ENCODE measurements around the gene EPHA3. TPM values are rescaled to one million over a fixed set of nuclear protein-coding genes. Genes with fewer than 3 reads are reported as not detected.

Gene EPHA3
- total RNA-seq, 1 experiment from 2014 or later = not detected

- BruUV-seq (replicated peaks) = no TSS peak
- intact Hi-C loops (cut with micrococcal nuclease) = no loop called here
- H3K27me3 Mint-ChIP-seq (ENCODE audit: insufficient read depth, unreplicated experiment) = peaks cover 41% of the 10 kb centered on the region
Measured at GRCh38 chr3:89221924-89222323, 114.5 kb downstream of the EPHA3 start.

GRCh38 chr3:89223188-89223587 is 115.8 kb downstream of the EPHA3 start:
- no peak for DNase-seq (ENCODE audit: unreplicated experiment)
- H3K4me1 Mint-ChIP-seq (ENCODE audit: insufficient read depth, unreplicated experiment) = no peaks in the 10 kb centered on the region
- H3K27me3 Mint-ChIP-seq (ENCODE audit: insufficient read depth, unreplicated experiment) = peaks cover 38% of the 10 kb centered on the region
- no TSS peak for BruUV-seq (replicated peaks)
- CTCF ChIA-PET = interaction anchor here (0.7 to 0.9 kb wide), 2 partner anchors 9 to 752 kb away, joined by 3 read pairs; no protein-coding TSS in a partner anchor
- H3K9me3 Mint-ChIP-seq (ENCODE audit: unreplicated experiment) = no peaks in the 10 kb centered on the region
- POLR2A ChIA-PET = no interaction called here
- H3K36me3 Mint-ChIP-seq (ENCODE audit: insufficient read depth, unreplicated experiment) = no peaks in the 10 kb centered on the region
- intact Hi-C loops (cut with micrococcal nuclease) = no loop called here
- no peak overlapping the region for H3K4me3 Mint-ChIP-seq (ENCODE audit: unreplicated experiment)
- no peak overlapping the region for H3K27ac Mint-ChIP-seq (ENCODE audit: low read depth, unreplicated experiment)
- no peak for TF ChIP-seq CTCF (IDR thresholded peaks at IDR 0.05; ENCODE audit: unreplicated experiment)

More at GRCh38 chr3:89221924-89222323, 114.5 kb downstream of the EPHA3 start:
- Mint-ChIP-seq H3K36me3 (ENCODE audit: insufficient read depth, unreplicated experiment) (no peaks in the 10 kb centered on the region), H3K27ac (ENCODE audit: low read depth, unreplicated experiment) (no peak overlapping the region), H3K4me1 (ENCODE audit: insufficient read depth, unreplicated experiment) (no peaks in the 10 kb centered on the region), H3K9me3 (ENCODE audit: unreplicated experiment) (no peaks in the 10 kb centered on the region), H3K4me3 (ENCODE audit: unreplicated experiment) (no peak overlapping the region)
- no peak for TF ChIP-seq CTCF (IDR thresholded peaks at IDR 0.05; ENCODE audit: unreplicated experiment)
- DNase-seq (ENCODE audit: unreplicated experiment) = no peak
- CTCF ChIA-PET = no interaction called here
- POLR2A ChIA-PET = no interaction called here

GRCh38 chr3:89227218-89227617 is 119.8 kb downstream of the EPHA3 start:
- Mint-ChIP-seq H3K9me3 (ENCODE audit: unreplicated experiment) (no peaks in the 10 kb centered on the region), H3K4me3 (ENCODE audit: unreplicated experiment) (no peak overlapping the region), H3K4me1 (ENCODE audit: insufficient read depth, unreplicated experiment) (no peaks in the 10 kb centered on the region), H3K27me3 (ENCODE audit: insufficient read depth, unreplicated experiment) (peaks cover 40% of the 10 kb centered on the region), H3K36me3 (ENCODE audit: insufficient read depth, unreplicated experiment) (no peaks in the 10 kb centered on the region), H3K27ac (ENCODE audit: low read depth, unreplicated experiment) (no peak overlapping the region)
- POLR2A ChIA-PET = interaction anchor here (0.7 kb wide), 1 partner anchor 1922 kb away, joined by 3 read pairs; no protein-coding TSS in a partner anchor
- CTCF ChIA-PET = interaction anchor here (0.6 kb wide), 1 partner anchor 57 kb away, joined by 6 read pairs; no protein-coding TSS in a partner anchor
- peak; percentile 44 for DNase-seq (ENCODE audit: unreplicated experiment)
- TF ChIP-seq CTCF (IDR thresholded peaks at IDR 0.05; ENCODE audit: unreplicated experiment) = no peak
- no TSS peak for BruUV-seq (replicated peaks)
- intact Hi-C loops (cut with micrococcal nuclease) = no loop called here

- H3K27me3 Mint-ChIP-seq (ENCODE audit: insufficient read depth, unreplicated experiment) = peaks cover 43% of the 10 kb centered on the region
- CTCF ChIA-PET = no interaction called here
- no TSS peak for BruUV-seq (replicated peaks)
- POLR2A ChIA-PET = interaction anchor here (0.7 kb wide), 1 partner anchor 1922 kb away, joined by 3 read pairs; no protein-coding TSS in a partner anchor
- DNase-seq (ENCODE audit: unreplicated experiment) = peak; percentile 2
- no peak overlapping the region for H3K27ac Mint-ChIP-seq (ENCODE audit: low read depth, unreplicated experiment)
- no peak for TF ChIP-seq CTCF (IDR thresholded peaks at IDR 0.05; ENCODE audit: unreplicated experiment)
- H3K36me3 Mint-ChIP-seq (ENCODE audit: insufficient read depth, unreplicated experiment) = no peaks in the 10 kb centered on the region
- no peak overlapping the region for H3K4me3 Mint-ChIP-seq (ENCODE audit: unreplicated experiment)
- no peaks in the 10 kb centered on the region for H3K4me1 Mint-ChIP-seq (ENCODE audit: insufficient read depth, unreplicated experiment)
- H3K9me3 Mint-ChIP-seq (ENCODE audit: unreplicated experiment) = no peaks in the 10 kb centered on the region
- intact Hi-C loops (cut with micrococcal nuclease) = no loop called here
Measured at GRCh38 chr3:89227634-89228033, 120.2 kb downstream of the EPHA3 start.
